Measurements from ENCODE around the gene IFIT5.

The IFIT5 gene

GRCh38 chr10:89414146-89414878, at the start of gene IFIT5:
Gene IFIT5 (plus strand): TSS chr10:89414568. CDS start chr10:89414799, 231 bp downstream.
- no peak for TF ChIP-seq ARNT (IDR thresholded peaks at IDR 0.05)
- TF ChIP-seq ELF4 (IDR thresholded peaks at IDR 0.05) = no peak
- TF ChIP-seq FOXA1 (IDR thresholded peaks at IDR 0.05) = no peak
- no peak for TF ChIP-seq SP1 (IDR thresholded peaks at IDR 0.05)
- no peak for TF ChIP-seq ZNF384 (IDR thresholded peaks at IDR 0.05)
- TF ChIP-seq SUZ12 (IDR thresholded peaks at IDR 0.05) = no peak
- no peak for TF ChIP-seq PKNOX1 (IDR thresholded peaks at IDR 0.05)
- no peak for TF ChIP-seq BHLHE40 (IDR thresholded peaks at IDR 0.05; ENCODE audit: borderline replicate concordance)
- ChIA-PET POLR2A (interaction anchor here (1.0 to 2.0 kb wide), 4 partner anchors 12 to 230 kb away, joined by 3 to 8 read pairs (median 6); partner anchors contain the start of genes IFIT1 and LIPA), CTCF (no interaction called here)
- DNase-seq (ENCODE audit: extremely low spot score) = peak; percentile 75

GRCh38 chr10:89367529-89367928, 46.8 kb upstream of the IFIT5 start:
- CTCF ChIA-PET = no interaction called here
- TF ChIP-seq PKNOX1 (IDR thresholded peaks at IDR 0.05) = no peak
- no peak for TF ChIP-seq FOXK2 (IDR thresholded peaks at IDR 0.05)
- TF ChIP-seq FOXA1 (IDR thresholded peaks at IDR 0.05) = no peak
- TF ChIP-seq ARNT (IDR thresholded peaks at IDR 0.05) = no peak
- POLR2A ChIA-PET = no interaction called here

GRCh38 chr10:89368129-89368528, 46.2 kb upstream of the IFIT5 start:
- TF ChIP-seq ZNF384 (IDR thresholded peaks at IDR 0.05) (no peak), BHLHE40 (IDR thresholded peaks at IDR 0.05; ENCODE audit: borderline replicate concordance) (no peak), CTBP1 (IDR thresholded peaks at IDR 0.05; ENCODE audit: borderline replicate concordance) (no peak), FOXA1 (IDR thresholded peaks at IDR 0.05) (no peak), TARDBP (IDR thresholded peaks at IDR 0.05) (no peak), PKNOX1 (IDR thresholded peaks at IDR 0.05) (no peak), ARNT (IDR thresholded peaks at IDR 0.05) (no peak), FOXK2 (IDR thresholded peaks at IDR 0.05) (no peak)
- no peak for DNase-seq (ENCODE audit: extremely low spot score)
- ChIA-PET POLR2A (no interaction called here), CTCF (no interaction called here)

More at GRCh38 chr10:89367529-89367928, 46.8 kb upstream of the IFIT5 start:
- no peak for DNase-seq (ENCODE audit: extremely low spot score)

- POLR2A ChIA-PET = no interaction called here
- CTCF ChIA-PET = interaction anchor here (0.6 to 1.3 kb wide), 4 partner anchors 9 to 1596 kb away, joined by 3 to 4 read pairs (median 3); no protein-coding TSS in a partner anchor
- no peak for DNase-seq (ENCODE audit: extremely low spot score)
- no peak for TF ChIP-seq ELF4 (IDR thresholded peaks at IDR 0.05)
- no peak for TF ChIP-seq CTBP1 (IDR thresholded peaks at IDR 0.05; ENCODE audit: borderline replicate concordance)
- no peak for TF ChIP-seq BHLHE40 (IDR thresholded peaks at IDR 0.05; ENCODE audit: borderline replicate concordance)
- no peak for TF ChIP-seq L3MBTL2 (conservative IDR thresholded peaks at IDR 0.05)
- no peak for TF ChIP-seq FOXA1 (IDR thresholded peaks at IDR 0.05)
- TF ChIP-seq ARNT (IDR thresholded peaks at IDR 0.05) = no peak
- TF ChIP-seq TARDBP (IDR thresholded peaks at IDR 0.05) = no peak
- TF ChIP-seq PKNOX1 (IDR thresholded peaks at IDR 0.05) = no peak
- no peak for TF ChIP-seq LEF1 (IDR thresholded peaks at IDR 0.05; ENCODE audit: borderline replicate concordance)
- no peak for TF ChIP-seq ZNF384 (IDR thresholded peaks at IDR 0.05)
- TF ChIP-seq FOXM1 (IDR thresholded peaks at IDR 0.05; ENCODE audit: borderline replicate concordance) = no peak
- no peak for TF ChIP-seq NFRKB (IDR thresholded peaks at IDR 0.05)
Measured at GRCh38 chr10:89369156-89370105, 44.9 kb upstream of the IFIT5 start.

GRCh38 chr10:89371079-89371478, 43.3 kb upstream of the IFIT5 start:
- CTCF ChIA-PET = interaction anchor here (0.6 kb wide), 1 partner anchor 76 kb away, joined by 4 read pairs; no protein-coding TSS in a partner anchor
- no peak for DNase-seq (ENCODE audit: extremely low spot score)
- TF ChIP-seq LEF1 (IDR thresholded peaks at IDR 0.05; ENCODE audit: borderline replicate concordance) (no peak), L3MBTL2 (conservative IDR thresholded peaks at IDR 0.05) (no peak), SP1 (IDR thresholded peaks at IDR 0.05) (no peak), ARNT (IDR thresholded peaks at IDR 0.05) (no peak), ELF4 (IDR thresholded peaks at IDR 0.05) (no peak), PKNOX1 (IDR thresholded peaks at IDR 0.05) (no peak), TARDBP (IDR thresholded peaks at IDR 0.05) (no peak), FOXM1 (IDR thresholded peaks at IDR 0.05; ENCODE audit: borderline replicate concordance) (no peak), SUZ12 (IDR thresholded peaks at IDR 0.05) (no peak), ZNF384 (IDR thresholded peaks at IDR 0.05) (no peak), NFRKB (IDR thresholded peaks at IDR 0.05) (no peak), FOXA1 (IDR thresholded peaks at IDR 0.05) (no peak), BHLHE40 (IDR thresholded peaks at IDR 0.05; ENCODE audit: borderline replicate concordance) (no peak), CTBP1 (IDR thresholded peaks at IDR 0.05; ENCODE audit: borderline replicate concordance) (no peak), FOXK2 (IDR thresholded peaks at IDR 0.05) (no peak), HDGF (IDR thresholded peaks at IDR 0.05; ENCODE audit: borderline replicate concordance) (no peak)
- POLR2A ChIA-PET = no interaction called here

Measured in HEK293T (cell line).